Peyer's patch (tissue), 4 donors: ENCODE results near the gene KLF5. TPM values are rescaled to one million over a fixed set of nuclear protein-coding genes. Genes with fewer than 3 reads are reported as not detected.

Experiments used
- DNase-seq, 3 donors: peaks; one replicate each; pipeline ENCODE4 v3.0.0-alpha.2; 2017 to 2019
- H3K27ac ChIP-seq, 4 donors: fragments of 200-600 bp; sonication (generic); one replicate each; pipeline ENCODE4 v1.5.1; 2016 to 2019
- H3K27me3 ChIP-seq, 2 donors: fragments of 200-600 bp; sonication (generic); one replicate each; pipeline ENCODE4 v1.5.1; 2019
- H3K36me3 ChIP-seq, 3 donors: fragments of 200-600 bp; sonication (generic); one replicate each; pipeline ENCODE4 v1.5.1; 2016 to 2019
- H3K4me1 ChIP-seq, 4 donors: fragments of 200-600 bp; sonication (generic); one replicate each; pipeline ENCODE4 v1.5.1; 2016 to 2019
- H3K4me3 ChIP-seq, 4 donors: fragments of 200-600 bp; sonication (generic); 1 replicate in 3 of 4; 2 replicates in 1 of 4; pipeline ENCODE4 v1.5.1; 2016 to 2019; ENCODE audit warnings: mild to moderate bottlenecking in 1 of 4
- H3K9me3 ChIP-seq, 4 donors: fragments of 200-600 bp; sonication (generic); one replicate each; pipeline ENCODE4 v1.5.1; 2016 to 2019; ENCODE audit warnings: mild to moderate bottlenecking in 1 of 4
- CTCF ChIP-seq, 6 experiments: fragments of 450-650 bp in 4 of 6; fragments of 200-600 bp in 2 of 6; sonication (generic) in 1 of 6; IDR thresholded peaks; one replicate each; pipeline ENCODE4 v1.5.1; 2017 to 2019; ENCODE audit warnings: antibody characterized with exemption in 6 of 6, mild to moderate bottlenecking in 3 of 6, moderate library complexity in 1 of 6
- POLR2A ChIP-seq, 2 donors: fragments of 450-650 bp; IDR thresholded peaks; one replicate each; pipeline ENCODE4 v1.5.1; 2017; ENCODE audit warnings: antibody characterized with exemption in 2 of 2, mild to moderate bottlenecking in 2 of 2, moderate library complexity in 2 of 2
- total RNA-seq, 4 donors: library from RNA; depleted of rRNA; stranded (reverse); fragments of >200 nt; gene quantifications; one replicate each; pipeline ENCODE4 v1.1.0, GENCODE V29; 2016

KLF5 gene
- total RNA-seq, 4 donors from 2014 or later = 70.1 to 250 (median 209) TPM

DNA sequence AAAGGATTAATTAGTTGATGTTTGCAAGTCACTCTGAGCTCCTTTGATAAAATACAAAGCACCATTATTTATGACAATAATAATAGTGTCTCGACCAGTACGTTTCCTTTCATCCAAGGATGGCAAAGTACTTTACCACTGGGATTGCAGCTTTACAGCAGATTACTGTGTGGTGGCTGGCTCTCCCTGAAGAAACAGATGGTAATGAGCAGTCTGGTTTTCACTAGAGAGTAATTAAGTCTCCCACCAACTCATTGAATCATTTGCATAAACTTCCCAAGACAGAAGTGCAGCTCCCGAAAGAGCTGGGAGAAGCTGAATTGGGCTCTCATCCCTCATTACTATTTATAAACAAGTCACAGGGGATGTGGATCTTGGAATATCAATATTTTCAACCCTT, 48.7 kb downstream of the KLF5 start:
- no peak overlapping the region for H3K27ac ChIP-seq
- no peak overlapping the region for H3K4me3 ChIP-seq
- H3K9me3 ChIP-seq = no peaks in the 10 kb centered on the region
- no peak for DNase-seq
- H3K36me3 ChIP-seq = no peaks in the 10 kb centered on the region
- no peak for TF ChIP-seq POLR2A (IDR thresholded peaks at IDR 0.05)
- no peak for TF ChIP-seq CTCF (IDR thresholded peaks at IDR 0.05)
- H3K4me1 ChIP-seq = no peaks in the 10 kb centered on the region
- H3K27me3 ChIP-seq = no peaks in the 10 kb centered on the region

- no peak for DNase-seq
- Histone ChIP-seq H3K4me1 (no peaks in the 10 kb centered on the region), H3K9me3 (no peaks in the 10 kb centered on the region), H3K36me3 (no peaks in the 10 kb centered on the region), H3K27me3 (no peaks in the 10 kb centered on the region), H3K27ac (no peak overlapping the region), H3K4me3 (no peak overlapping the region)
- TF ChIP-seq POLR2A (IDR thresholded peaks at IDR 0.05) (no peak), CTCF (IDR thresholded peaks at IDR 0.05) (no peak)
Observed at GRCh38 chr13:73107970-73108369, 49.2 kb downstream of the KLF5 start.

DNA sequence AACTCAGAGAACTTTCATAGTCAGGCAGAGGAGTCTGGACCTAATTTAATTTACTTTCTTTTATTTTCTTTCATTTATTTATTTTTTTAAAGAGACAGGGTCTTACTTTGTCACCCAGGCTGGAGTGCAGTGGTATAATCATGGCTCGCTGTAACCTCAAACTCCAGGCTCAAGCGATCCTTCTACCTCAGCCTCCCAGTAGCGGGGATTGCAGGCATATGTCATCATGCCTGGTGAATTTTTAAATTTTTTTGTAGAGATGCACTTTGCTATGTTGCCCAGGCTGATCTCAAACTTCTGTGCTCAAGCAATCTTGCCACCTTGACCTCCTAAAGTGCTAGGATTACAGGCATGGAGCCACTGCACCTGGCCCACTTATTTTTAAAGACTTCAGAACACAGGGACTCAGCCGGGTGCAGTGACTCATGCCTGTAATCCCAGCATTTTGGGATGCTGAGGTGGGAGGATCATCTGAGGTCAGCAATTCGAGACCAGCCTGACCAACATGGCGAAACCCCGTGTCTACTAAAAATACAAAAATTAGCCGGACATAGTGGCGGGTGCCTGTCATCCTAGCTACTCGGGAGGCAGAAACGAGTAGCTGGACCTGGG, 50.6 kb downstream of the KLF5 start:
- Histone ChIP-seq H3K4me1 (no peaks in the 10 kb centered on the region), H3K36me3 (no peaks in the 10 kb centered on the region), H3K4me3 (no peak overlapping the region), H3K27ac (no peak overlapping the region), H3K9me3 (no peaks in the 10 kb centered on the region), H3K27me3 (no peaks in the 10 kb centered on the region)
- no peak for DNase-seq
- TF ChIP-seq CTCF (IDR thresholded peaks at IDR 0.05) (no peak), POLR2A (IDR thresholded peaks at IDR 0.05) (no peak)

DNA sequence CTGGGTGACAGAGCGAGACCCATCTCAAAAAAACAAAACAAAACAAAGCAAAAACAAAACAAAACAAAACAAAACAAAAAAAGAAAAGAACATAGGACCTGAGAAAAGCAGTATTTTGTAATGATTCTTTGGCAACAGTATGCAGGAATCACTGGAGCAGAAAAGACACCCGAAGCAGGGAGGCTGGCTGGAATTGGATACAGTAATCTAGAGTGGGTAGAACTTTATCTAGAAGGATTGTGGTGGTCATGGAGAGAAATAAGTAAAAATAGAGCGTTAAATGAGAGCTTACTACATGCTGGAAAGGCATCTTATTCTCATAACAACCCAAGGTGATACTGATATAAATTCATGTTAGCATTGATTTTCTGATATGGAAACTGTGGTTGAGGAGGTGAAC, 51.2 kb downstream of the KLF5 start:
- no peak for DNase-seq
- Histone ChIP-seq H3K27me3 (no peaks in the 10 kb centered on the region), H3K4me1 (no peaks in the 10 kb centered on the region), H3K4me3 (no peak overlapping the region), H3K27ac (no peak overlapping the region), H3K9me3 (no peaks in the 10 kb centered on the region), H3K36me3 (no peaks in the 10 kb centered on the region)
- TF ChIP-seq POLR2A (IDR thresholded peaks at IDR 0.05) (no peak), CTCF (IDR thresholded peaks at IDR 0.05) (no peak)

DNA sequence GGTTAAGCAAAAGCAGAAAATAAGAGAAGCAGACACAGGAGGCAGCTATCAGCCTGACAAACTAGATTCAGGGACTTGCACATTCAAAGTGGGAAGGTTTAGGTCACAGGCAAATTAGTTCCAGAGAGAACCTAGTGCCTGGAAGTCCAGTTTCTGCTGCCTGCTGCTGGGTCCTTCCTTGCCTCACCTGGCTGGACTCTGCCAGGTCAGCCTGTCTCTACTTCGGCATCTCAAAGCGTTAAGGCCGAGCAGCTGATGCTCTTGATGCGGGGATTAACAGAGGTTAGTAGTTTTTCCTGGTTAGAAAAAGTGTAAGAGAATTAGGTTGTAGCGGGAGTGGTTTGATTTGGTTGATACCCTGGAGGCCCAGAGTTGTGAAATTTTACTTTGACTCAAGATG, 52.0 kb downstream of the KLF5 start:
- no peak for TF ChIP-seq CTCF (IDR thresholded peaks at IDR 0.05)
- no peak for TF ChIP-seq POLR2A (IDR thresholded peaks at IDR 0.05)
- no peak for DNase-seq
- H3K27me3 ChIP-seq = no peaks in the 10 kb centered on the region
- H3K4me3 ChIP-seq = no peak overlapping the region
- no peaks in the 10 kb centered on the region for H3K36me3 ChIP-seq
- no peaks in the 10 kb centered on the region for H3K9me3 ChIP-seq
- H3K27ac ChIP-seq = no peak overlapping the region
- no peaks in the 10 kb centered on the region for H3K4me1 ChIP-seq

DNA sequence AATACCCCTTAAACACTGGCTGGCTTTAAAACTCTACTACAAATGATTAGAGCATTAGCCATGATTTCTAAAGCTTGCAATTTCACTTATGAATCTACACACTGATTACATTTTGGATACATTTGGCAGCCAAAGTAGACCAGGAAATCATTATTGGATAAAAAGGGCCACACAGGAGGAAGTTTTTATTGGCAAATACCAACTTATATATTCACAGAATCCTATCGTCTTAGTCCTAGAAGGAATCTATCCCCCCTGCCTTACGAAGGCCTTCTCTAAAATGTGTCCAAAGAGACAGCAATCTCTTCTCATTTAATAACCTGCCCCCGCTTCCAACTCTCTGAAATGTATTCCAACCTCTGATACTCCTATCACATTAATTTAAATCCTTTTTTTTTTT, 52.5 kb downstream of the KLF5 start:
- no peaks in the 10 kb centered on the region for H3K27me3 ChIP-seq
- no peak overlapping the region for H3K27ac ChIP-seq
- TF ChIP-seq CTCF (IDR thresholded peaks at IDR 0.05) (no peak), POLR2A (IDR thresholded peaks at IDR 0.05) (no peak)
- H3K4me3 ChIP-seq = no peak overlapping the region
- no peaks in the 10 kb centered on the region for H3K36me3 ChIP-seq
- no peaks in the 10 kb centered on the region for H3K9me3 ChIP-seq
- H3K4me1 ChIP-seq = no peaks in the 10 kb centered on the region
- no peak for DNase-seq
